Tongue (tissue), 2 donors: ENCODE measurements around the gene FERMT3. TPM values are rescaled to one million over a fixed set of nuclear protein-coding genes. Genes with fewer than 3 reads are reported as not detected.
A peak's percentile ranks its signal among the peaks of the same experiment; 100 is the strongest.
"Not testable (repeated sequence)": the region's sequence is repeated elsewhere in the genome, so short reads cannot be mapped to it uniquely, and the experiment has no call there.

Source experiments
- DNase-seq: peaks from one replicate; pipeline ENCODE4 v3.0.0-alpha.2; 2015
- total RNA-seq: library from RNA; depleted of rRNA; stranded (reverse); fragments of >200 nt; gene quantifications from one replicate; pipeline ENCODE4 v1.2.3, GENCODE V29; 2014

Gene FERMT3
- 5.7 TPM for total RNA-seq

DNA sequence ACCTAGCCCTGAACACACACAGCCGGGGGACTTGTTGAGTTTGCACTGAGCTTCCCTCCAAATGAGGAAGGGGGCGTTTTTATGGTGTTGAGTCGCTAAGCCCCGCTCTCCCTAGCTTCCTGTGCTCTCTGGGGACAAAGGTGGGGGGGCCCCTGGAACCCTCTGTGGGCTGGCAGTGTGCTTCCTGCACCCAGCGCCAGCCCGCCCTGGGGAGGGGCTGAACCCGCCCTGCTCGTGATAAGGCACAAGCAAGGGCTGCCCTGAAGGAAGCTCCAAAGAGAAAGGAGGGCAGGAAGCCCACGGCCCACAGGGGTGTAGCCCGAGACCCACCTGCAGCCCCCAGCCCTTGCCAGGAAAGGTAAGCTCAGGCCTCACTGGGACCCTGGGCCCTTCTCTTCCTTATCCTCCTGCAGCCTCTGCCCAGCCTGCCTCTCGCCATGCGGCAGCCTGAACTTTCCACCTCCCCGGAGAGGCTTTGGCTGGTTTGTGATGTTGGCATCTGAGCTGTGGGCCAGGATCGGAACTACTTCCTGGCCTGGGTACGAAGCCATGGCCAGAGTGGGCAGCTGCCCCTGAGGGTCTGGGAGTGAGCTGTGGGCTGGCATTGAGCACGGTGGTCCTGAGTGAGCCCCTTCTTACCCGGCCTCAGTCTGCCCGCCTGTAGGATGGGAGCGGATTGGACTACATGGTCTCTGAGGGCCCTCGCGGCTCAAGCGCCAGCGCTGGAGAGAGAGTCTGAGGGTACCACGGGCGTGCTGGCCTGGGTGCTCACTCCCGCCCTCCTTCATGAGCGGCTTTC lies at the start of gene FERMT3:
TSS of gene FERMT3 (plus strand) at position 265 of the 799 bp plus-strand sequence. CDS start 644 bp downstream, outside the sequence.
- DNase-seq, result no peak

DNA sequence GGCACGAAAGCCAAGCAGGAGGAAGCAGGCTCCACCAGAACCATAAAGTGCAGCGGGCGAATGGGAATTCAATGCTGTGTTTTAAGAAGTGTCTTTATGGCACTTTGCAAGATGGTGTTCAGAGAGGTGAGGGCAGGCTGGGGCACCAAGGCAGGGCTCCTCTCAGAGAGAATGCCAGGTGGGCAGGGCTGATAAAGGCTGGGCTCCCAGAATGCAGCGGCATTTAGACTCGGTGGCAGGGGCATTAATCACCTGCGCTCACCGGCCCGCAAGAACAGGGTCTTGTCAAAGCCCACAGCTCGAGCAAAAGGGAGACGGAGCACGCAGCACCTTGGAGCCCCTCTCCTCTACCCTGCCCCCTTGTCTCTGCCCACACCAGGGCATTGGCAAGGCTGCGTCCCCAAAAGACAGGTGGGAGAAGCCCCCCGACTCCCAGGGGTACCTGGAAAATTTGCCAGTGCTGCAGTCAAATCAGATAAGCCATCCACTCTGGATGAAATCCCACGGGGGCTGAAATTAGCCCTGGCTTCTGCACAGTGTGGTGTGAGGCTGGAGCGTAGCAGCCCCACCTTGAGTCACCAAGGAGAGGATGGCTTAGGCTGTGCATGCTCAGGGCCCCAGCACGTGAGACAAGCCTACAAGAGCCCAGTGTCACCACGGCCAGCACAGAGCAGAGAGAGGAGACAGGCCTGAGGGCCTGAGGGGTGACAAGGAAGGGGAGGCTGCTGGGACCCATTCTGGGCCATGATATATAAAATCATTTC lies 48.7 kb upstream of the FERMT3 start:
- no peak for DNase-seq

DNA sequence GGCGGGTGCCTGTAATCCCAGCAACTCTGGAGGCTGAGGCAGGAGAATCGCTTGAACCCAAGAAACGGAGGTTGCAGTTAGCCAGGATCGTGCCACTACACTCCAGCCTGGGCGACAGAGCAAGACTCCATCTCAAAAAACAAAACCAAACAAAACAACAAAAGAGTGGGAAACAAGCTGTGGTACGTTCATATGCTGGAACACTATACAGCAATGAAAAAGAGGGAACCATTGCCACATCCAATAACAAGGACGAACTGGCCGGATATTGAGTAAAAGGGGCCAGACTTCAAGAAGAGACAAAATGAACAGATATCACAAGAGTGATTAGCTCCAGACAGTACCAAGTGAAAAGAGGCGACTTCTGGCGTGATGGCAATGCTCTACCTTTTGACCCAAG lies 45.5 kb upstream of the FERMT3 start:
- DNase-seq, result no peak

GRCh38 chr11:64162769-64163168 lies 43.8 kb upstream of the FERMT3 start:
- not testable (repeated sequence) for DNase-seq

GRCh38 chr11:64163951-64164350 lies 42.6 kb upstream of the FERMT3 start:
- no peak for DNase-seq

DNA sequence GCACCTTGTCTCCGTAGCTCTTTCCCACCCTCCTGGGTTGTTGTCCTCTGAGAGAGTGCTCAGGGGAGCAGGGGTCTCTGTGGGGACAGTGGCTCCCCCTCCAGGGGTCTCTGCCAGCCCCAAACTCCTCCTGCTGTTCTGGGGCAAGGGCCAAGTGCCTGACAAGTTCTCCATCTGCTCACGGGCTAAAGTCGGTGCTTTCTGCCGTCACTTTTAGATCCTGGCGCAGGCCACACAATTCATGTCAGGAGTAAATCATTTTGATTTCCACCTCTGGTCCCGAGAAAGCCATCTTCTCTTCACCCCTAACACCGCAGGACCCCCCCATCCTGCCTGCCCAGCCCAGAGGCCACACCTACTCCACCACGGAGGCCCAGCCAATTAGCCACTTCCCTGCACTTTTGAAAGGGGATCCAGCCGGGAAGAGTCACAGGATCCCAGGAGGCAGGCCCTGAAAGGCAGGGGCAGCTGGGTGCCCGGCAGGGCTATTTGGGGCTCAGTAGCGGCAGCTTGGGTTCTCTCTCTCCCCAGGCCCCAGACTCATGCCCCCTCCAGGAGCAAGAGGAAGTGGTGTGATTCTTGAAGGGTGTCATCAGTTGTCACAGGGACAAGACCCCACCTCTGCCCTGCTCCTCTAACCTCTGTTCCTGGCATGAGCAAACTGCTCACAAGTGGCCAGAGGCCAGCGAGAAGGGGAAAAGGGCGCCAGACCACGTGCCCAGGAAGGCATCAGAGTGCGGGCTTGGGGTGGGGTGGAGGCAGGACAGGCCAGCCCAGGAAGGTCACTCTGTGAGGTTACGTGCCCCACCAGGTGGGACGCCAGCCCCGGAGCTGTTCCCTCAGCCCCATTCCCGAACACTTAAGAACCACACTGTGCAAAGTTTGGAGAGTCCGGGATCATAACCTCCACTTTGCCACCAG lies 41.9 kb upstream of the FERMT3 start:
- DNase-seq, result peak; percentile 89

GRCh38 chr11:64165481-64165841 lies 41.1 kb upstream of the FERMT3 start:
- no peak for DNase-seq

DNA sequence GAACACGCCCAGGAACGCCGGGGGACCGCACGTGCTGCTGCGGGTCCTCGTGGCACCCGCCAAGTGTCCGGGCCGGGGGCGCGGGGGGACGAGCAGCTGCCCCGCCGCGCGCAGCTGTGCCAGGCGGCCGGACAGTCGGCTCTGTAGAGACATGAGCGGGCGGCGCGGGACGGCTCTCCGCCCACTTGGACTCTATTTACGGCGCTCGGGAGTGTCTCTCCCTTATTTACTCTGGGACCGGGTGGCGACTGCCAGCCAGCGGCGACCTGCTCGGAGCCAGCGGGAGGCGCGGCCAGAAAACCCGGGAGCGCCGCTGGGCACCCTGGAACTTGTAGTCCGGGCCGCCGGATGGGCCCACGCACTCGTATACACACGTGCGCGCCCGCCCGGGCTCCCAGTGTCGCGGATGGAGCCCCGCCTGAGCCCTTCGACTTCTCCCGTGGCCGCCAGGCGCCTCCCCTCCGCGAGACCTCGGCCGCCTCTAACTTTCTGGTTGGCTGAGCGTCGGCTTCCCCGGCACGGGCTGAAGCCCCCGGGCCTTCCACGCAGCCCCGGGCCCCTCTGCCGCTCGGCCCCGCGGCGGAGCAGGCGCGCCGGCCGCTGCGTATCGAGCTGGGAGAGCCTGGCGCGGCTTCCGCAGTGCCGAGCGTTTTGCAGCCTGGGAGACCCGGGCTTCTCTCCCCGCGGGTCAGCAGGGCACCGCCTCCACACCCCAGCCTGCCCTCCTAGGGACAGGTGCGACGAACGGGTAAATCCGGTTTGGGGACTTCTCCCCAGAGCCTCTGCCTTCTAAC lies 40.5 kb upstream of the FERMT3 start, which contains the start of gene MACROD1:
TSS of gene MACROD1 (minus strand) at position 272 of the 794 bp plus-strand sequence. CDS start at position 153, 119 bp downstream.
- DNase-seq, result peak; percentile 90

DNA sequence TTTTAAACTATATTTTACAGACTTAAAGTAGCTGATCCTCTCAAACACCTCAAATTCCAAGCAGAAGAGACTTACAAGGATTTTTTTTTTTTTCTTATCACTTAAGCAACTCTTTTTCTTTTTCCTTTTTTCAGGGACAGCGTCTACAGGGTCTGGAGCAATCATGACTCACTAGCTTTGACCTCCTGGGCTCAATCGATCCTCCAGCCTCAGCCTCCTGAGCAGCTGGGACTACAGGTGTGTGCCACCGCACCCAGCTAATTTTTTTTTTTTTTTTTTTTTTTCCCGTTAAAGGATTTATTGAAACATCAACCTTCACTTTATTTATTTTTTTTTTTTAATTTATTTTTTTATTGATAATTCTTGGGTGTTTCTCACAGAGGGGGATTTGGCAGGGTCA lies 36.1 kb upstream of the FERMT3 start:
- no peak for DNase-seq

- DNase-seq, result no peak
Measured at GRCh38 chr11:64173616-64174355, 32.7 kb upstream of the FERMT3 start.

DNA sequence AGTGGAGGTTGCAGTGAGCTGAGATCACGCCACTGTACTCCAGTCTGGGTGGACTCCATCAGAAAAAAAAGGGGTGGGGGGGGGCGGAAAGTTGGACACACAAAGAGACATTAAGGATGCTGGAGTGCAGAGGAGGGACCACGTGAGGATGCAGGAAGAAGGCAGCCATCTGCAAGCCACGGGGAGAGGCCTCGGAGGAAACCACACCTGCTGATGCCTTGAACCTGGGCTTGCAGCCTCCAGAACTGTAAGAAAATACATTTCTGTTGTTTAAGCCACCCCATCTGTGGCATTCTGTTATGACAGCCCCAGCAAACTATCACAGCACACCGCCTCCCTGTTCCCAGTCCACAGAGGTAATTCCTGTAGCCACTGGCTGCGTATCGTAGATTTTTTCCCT lies 29.8 kb upstream of the FERMT3 start:
- no peak for DNase-seq

GRCh38 chr11:64178203-64178602 lies 28.3 kb upstream of the FERMT3 start:
- DNase-seq, result no peak

DNA sequence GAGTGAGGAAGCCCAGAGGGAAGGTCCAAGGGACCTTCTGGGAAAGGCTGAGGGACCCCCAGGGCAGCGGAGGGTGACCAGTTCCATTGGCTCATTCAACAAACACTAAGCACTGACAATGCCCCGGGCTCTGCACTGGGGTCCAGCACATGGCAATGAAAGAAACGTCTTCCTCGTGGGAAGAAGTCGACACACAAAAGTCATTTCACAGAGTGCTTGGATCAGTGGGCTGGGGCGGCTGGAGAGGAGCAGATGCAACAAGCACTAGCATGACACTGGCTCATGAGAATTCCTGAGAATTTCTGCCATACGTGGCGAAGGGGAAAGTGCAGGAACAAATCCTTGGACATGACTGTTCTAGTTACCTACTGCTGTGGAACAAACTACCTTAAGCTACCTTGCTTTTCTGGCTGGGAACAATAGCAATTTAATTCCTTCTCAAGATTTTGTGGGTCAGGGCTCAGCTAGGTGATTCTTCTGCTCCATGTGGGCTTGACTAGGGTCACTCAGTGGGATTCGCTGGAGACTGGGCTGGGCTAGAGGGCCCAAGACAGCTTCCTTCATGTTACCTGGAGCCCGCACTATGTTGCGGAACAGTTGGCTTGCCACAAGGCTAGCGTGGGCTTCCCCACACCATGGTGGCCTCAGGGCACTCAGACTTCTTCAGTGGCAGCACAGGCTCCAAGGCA lies 27.4 kb upstream of the FERMT3 start:
- no peak for DNase-seq

GRCh38 chr11:64180891-64181290 lies 25.6 kb upstream of the FERMT3 start:
- peak; percentile 28 for DNase-seq

DNA sequence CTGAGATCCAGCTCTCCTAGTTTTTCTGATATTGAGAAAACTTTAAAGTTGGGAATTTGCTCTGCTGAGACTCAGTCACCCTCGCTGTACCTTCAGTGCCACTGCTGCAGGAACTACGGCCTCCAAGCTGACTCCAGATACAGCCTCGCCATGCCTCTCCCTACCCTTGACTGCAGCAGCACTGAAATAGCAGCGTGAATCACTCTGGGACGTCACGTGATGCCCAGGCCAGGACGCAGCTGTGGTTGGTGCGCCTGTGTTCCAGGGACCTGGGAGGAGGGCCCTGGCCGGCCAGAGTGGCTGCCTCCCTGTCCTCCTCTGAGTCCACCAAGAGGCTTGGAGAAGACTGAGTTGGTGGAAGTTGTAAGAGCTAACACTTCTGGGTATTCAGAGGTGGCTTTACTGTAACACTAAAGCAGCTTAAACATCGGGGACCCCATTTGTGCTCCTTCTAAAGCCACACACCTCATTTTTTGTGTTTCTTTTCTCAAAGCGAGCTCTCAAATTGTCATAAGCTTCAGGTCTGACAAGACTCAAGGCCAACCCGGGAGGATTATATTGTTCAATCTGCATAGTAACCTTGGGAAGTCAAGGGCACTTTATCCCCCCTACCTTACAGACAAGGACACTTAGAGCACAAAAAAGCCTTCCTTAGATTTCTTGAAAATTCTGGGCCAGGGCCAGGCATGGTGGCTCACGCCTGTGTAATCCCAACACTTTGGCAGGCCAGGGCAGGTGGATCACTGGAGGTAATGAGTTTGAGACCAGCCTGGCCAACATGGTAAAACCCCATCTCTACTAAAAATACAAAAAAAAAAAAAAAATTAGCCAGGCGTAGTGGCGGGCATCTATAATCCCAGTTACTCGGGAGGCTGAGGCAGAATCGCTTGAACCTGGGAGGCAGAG lies 24.8 kb upstream of the FERMT3 start:
- DNase-seq, result peak; percentile 95

GRCh38 chr11:64183890-64184289 lies 22.6 kb upstream of the FERMT3 start:
- no peak for DNase-seq

GRCh38 chr11:64185175-64185692 lies 21.3 kb upstream of the FERMT3 start:
- DNase-seq, result peak; percentile 87

DNA sequence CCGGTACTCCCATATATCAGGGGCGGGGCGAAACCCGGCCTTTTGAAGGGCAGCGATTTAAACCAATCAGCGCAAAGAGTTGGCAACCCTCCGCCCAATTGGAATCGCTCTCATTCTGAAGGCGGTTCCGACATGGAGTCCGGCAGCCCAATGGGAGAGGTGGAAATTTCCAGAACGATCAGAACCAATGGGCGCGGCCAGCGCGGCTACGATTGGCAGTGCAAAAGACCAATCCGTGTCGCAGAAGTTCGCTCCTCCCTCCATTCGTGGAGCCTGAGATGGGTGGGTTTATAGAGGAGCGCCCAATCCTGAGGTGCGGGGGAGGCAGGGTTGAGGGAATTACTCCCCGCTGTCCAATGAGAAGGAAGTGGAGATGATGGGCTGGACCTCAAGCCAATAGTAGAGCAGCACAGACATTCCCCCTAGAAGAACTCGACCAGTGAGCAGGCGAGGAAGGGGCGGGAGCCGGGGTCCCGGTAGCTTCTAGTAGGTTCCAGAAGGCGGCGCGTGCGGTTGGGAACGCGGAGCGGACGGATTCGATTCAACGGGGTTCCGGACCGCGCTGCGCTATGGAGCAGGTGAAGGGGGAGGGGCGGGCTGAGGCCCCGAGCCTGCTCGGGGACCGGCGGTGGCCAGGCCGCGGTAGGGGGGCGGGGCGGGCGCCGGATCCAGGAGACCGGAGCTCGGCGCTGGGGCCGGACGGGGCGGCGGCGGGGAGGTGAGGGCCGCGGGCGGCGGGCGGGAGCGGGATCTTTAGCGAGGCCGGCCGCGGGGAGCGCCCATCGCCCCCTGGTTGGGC lies 20.6 kb upstream of the FERMT3 start, which contains the start of gene STIP1:
TSS of gene STIP1 (plus strand) at position 479 of the 799 bp plus-strand sequence. CDS start at position 570, 91 bp downstream.
- peak; percentile 100 for DNase-seq
